Caco-2 (cell line): ENCODE results near the gene DLG2. TPM values are rescaled to one million over a fixed set of nuclear protein-coding genes. Genes with fewer than 3 reads are reported as not detected.

ENCODE experiments used
- BruUV-seq: library from RNA; stranded (reverse); fragments of 400-500 nt; replicated peaks from 2 replicates; lab custom pipeline; 2021; lab: Mats Ljungman, UMichigan
- CTCF ChIA-PET: fragments of 300-600 bp; sonication (Branson Sonifier 250); formaldehyde crosslinking; loops from one replicate; lab custom pipeline; 2022; ENCODE audit warnings: antibody characterized with exemption; lab: Charles Lee
- POLR2A ChIA-PET: fragments of 300-600 bp; sonication (Branson Sonifier 250); formaldehyde crosslinking; loops from one replicate; lab custom pipeline; 2022; ENCODE audit warnings: antibody characterized with exemption; lab: Charles Lee
- DNase-seq, 2 experiments: peaks; one replicate each; pipeline versions ENCODE4 v3.0.0 to v3.0.0-alpha.2; 2020 to 2022
- H3K27me3 ChIP-seq: replicated peaks from 2 replicates; pipeline ENCODE4 v1.6.0; 2011; ENCODE audit warnings: low read length; ENCODE audit not compliant: control insufficient read depth, insufficient read depth
- H3K36me3 ChIP-seq: 2 replicates; pipeline ENCODE4 v1.5.1; 2011; ENCODE audit warnings: low read length; ENCODE audit not compliant: control insufficient read depth, insufficient read depth
- H3K4me1 ChIP-seq: fragments of 250-450 bp; sonication (Bioruptor Pico); 2 replicates; pipeline ENCODE4 v1.5.1; 2020; ENCODE audit warnings: mild to moderate bottlenecking
- H3K4me3 ChIP-seq: 2 replicates; pipeline ENCODE4 v1.5.1; 2011; ENCODE audit warnings: low read depth, mild to moderate bottlenecking, control low read depth, low read length
- H3K9me3 ChIP-seq: fragments of 250-450 bp; sonication (Bioruptor Pico); 2 replicates; pipeline ENCODE4 v1.5.1; 2020; ENCODE audit warnings: mild to moderate bottlenecking, moderate library complexity
- H3K27ac Mint-ChIP-seq: one replicate; pipeline ENCODE4 v1.8.0; 2022; ENCODE audit warnings: mixed read lengths; ENCODE audit not compliant: unreplicated experiment
- H3K27me3 Mint-ChIP-seq: one replicate; pipeline ENCODE4 v1.8.0; 2022; ENCODE audit warnings: mixed read lengths; ENCODE audit not compliant: insufficient read depth, unreplicated experiment
- H3K36me3 Mint-ChIP-seq: one replicate; pipeline ENCODE4 v1.8.0; 2022; ENCODE audit warnings: mild to moderate bottlenecking, mixed read lengths; ENCODE audit not compliant: insufficient read depth, unreplicated experiment
- H3K4me1 Mint-ChIP-seq: one replicate; pipeline ENCODE4 v1.8.0; 2022; ENCODE audit warnings: low read depth, mixed read lengths; ENCODE audit not compliant: unreplicated experiment
- H3K4me3 Mint-ChIP-seq: one replicate; pipeline ENCODE4 v1.8.0; 2022; ENCODE audit warnings: mild to moderate bottlenecking, moderate library complexity, mixed read lengths; ENCODE audit not compliant: unreplicated experiment
- H3K9me3 Mint-ChIP-seq: one replicate; pipeline ENCODE4 v1.8.0; 2022; ENCODE audit warnings: mixed read lengths; ENCODE audit not compliant: unreplicated experiment
- CTCF ChIP-seq, 2 experiments: fragments of 200-600 bp in 1 of 2; IDR thresholded peaks; 1 replicate in 1 of 2; 2 replicates in 1 of 2; pipeline versions ENCODE4 v1.5.1 to v1.8.0; 2011 to 2022; ENCODE audit warnings: antibody characterized with exemption in 1 of 2, control low read depth in 1 of 2, inconsistent platforms in 1 of 2, low read depth in 1 of 2, low read length in 1 of 2, mild to moderate bottlenecking in 1 of 2, moderate library complexity in 1 of 2; ENCODE audit not compliant: insufficient read depth in 1 of 2, severe bottlenecking in 1 of 2, unreplicated experiment in 1 of 2
- intact Hi-C: fragments of 100-400 bp; cut with micrococcal nuclease; formaldehyde crosslinking; loops from one replicate; pipeline ENCODE4 v1.10.0; 2022; ENCODE audit not compliant: unreplicated experiment
- total RNA-seq: library from RNA; stranded (reverse); gene quantifications from 2 replicates; pipeline ENCODE4 v1.2.3, GENCODE V29; 2022

Gene DLG2
- total RNA-seq, 1 experiment from 2014 or later: 21.6 TPM

- no peak for TF ChIP-seq CTCF (IDR thresholded peaks at IDR 0.05; ENCODE audit: insufficient read depth in 1 of 2, low read depth in 1 of 2, low read length in 1 of 2, severe bottlenecking in 1 of 2, unreplicated experiment in 1 of 2)
- no TSS peak for BruUV-seq
- no peak for DNase-seq
- H3K27me3 Mint-ChIP-seq: peaks cover 13% of the 10 kb centered on the region
- CTCF ChIA-PET: no interaction called here
- H3K4me1 Mint-ChIP-seq: no peaks in the 10 kb centered on the region
- no peak overlapping the region for H3K4me3 Mint-ChIP-seq
- Histone ChIP-seq H3K36me3 (no peaks in the 10 kb centered on the region), H3K4me3 (no peak overlapping the region), H3K9me3 (peaks cover 25% of the 10 kb centered on the region; the same call in 1 of the 2 replicates), H3K4me1 (no peaks in the 10 kb centered on the region), H3K27me3 (no peaks in the 10 kb centered on the region)
- no peaks in the 10 kb centered on the region for H3K36me3 Mint-ChIP-seq
- POLR2A ChIA-PET: no interaction called here
- H3K9me3 Mint-ChIP-seq: peaks cover 12% of the 10 kb centered on the region
- H3K27ac Mint-ChIP-seq: no peak overlapping the region
- intact Hi-C loops: no loop called here
These were observed 37.8 kb downstream of the DLG2 start for GRCh38 chr11:85589373-85589772.

GRCh38 chr11:85582111-85582510, 45.0 kb downstream of the DLG2 start:
- Histone ChIP-seq H3K4me1 (no peaks in the 10 kb centered on the region), H3K4me3 (no peak overlapping the region), H3K9me3 (peaks cover 15% of the 10 kb centered on the region), H3K27me3 (no peaks in the 10 kb centered on the region), H3K36me3 (no peaks in the 10 kb centered on the region)
- ChIA-PET POLR2A (no interaction called here), CTCF (no interaction called here)
- DNase-seq: no peak
- Mint-ChIP-seq H3K9me3 (peaks cover 11% of the 10 kb centered on the region), H3K36me3 (no peaks in the 10 kb centered on the region), H3K4me3 (no peak overlapping the region), H3K4me1 (no peaks in the 10 kb centered on the region), H3K27ac (no peak overlapping the region), H3K27me3 (peaks cover 9% of the 10 kb centered on the region)
- no peak for TF ChIP-seq CTCF (IDR thresholded peaks at IDR 0.05; ENCODE audit: insufficient read depth in 1 of 2, low read depth in 1 of 2, low read length in 1 of 2, severe bottlenecking in 1 of 2, unreplicated experiment in 1 of 2)
- no TSS peak for BruUV-seq
- intact Hi-C loops: no loop called here

- Histone ChIP-seq H3K36me3 (no peaks in the 10 kb centered on the region), H3K27me3 (no peaks in the 10 kb centered on the region; the same call in 1 of the 2 replicates), H3K4me3 (no peak overlapping the region), H3K9me3 (peaks cover 5% of the 10 kb centered on the region; the same call in 1 of the 2 replicates), H3K4me1 (no peaks in the 10 kb centered on the region)
- POLR2A ChIA-PET: no interaction called here
- Mint-ChIP-seq H3K36me3 (no peaks in the 10 kb centered on the region), H3K4me3 (no peak overlapping the region), H3K4me1 (no peaks in the 10 kb centered on the region), H3K27me3 (peaks cover 7% of the 10 kb centered on the region), H3K9me3 (no peaks in the 10 kb centered on the region), H3K27ac (no peak overlapping the region)
- TF ChIP-seq CTCF (IDR thresholded peaks at IDR 0.05; ENCODE audit: insufficient read depth in 1 of 2, low read depth in 1 of 2, low read length in 1 of 2, severe bottlenecking in 1 of 2, unreplicated experiment in 1 of 2): no peak
- DNase-seq: no peak
- intact Hi-C loops: no loop called here
- CTCF ChIA-PET: no interaction called here
- BruUV-seq: no TSS peak
These were observed 51.8 kb downstream of the DLG2 start for GRCh38 chr11:85575388-85575787.
